Hair follicle dermal papilla cell (primary cell): ENCODE data around the gene SPDYE5. TPM values are rescaled to one million over a fixed set of nuclear protein-coding genes. Genes with fewer than 3 reads are reported as not detected.

ENCODE experiments used
- small RNA-seq: library from RNA; depleted of rRNA; stranded (forward); fragments of <200 nt; gene quantifications from one replicate; pipeline ENCODE3, GENCODE V24; 2012
- total RNA-seq: library from RNA; depleted of rRNA; stranded (reverse); fragments of >200 nt; gene quantifications from 2 replicates; pipeline ENCODE4 v1.2.3, GENCODE V29; 2012

Gene SPDYE5
- total RNA-seq: 0.12 TPM in 1 of 2 replicates, not detected in the other

GRCh38 chr7:75492020-75492419 lies at the start of gene SPDYE5:
TSS of gene SPDYE5 (plus strand) at chr7:75492320. CDS start at chr7:75494048, 1,728 bp downstream.

GRCh38 chr7:75485979-75486643 lies 6.0 kb upstream of the SPDYE5 start, which contains the start of gene POM121C:
TSS of gene POM121C (minus strand) at chr7:75486299. CDS start at chr7:75441496, 44,803 bp downstream.

Small RNA genes lying within 50 kb of the gene (small RNA-seq; reads per million reads assigned to genes)
- not detected for gene AC211429.1
- not detected for gene RF00019

Other genes with a start within 250 kb of the SPDYE5 start
- 0.24 and 1.1 TPM in 2 replicates for gene TRIM73, start 96.7 kb upstream of the SPDYE5 start, total RNA-seq
- gene POM121C, start 6.0 kb upstream of the SPDYE5 start, total RNA-seq: 15.6 and 16.0 TPM in 2 replicates
- 22.5 and 25.2 TPM in 2 replicates for gene HIP1, start 246.6 kb downstream of the SPDYE5 start, total RNA-seq